ENCODE results near the gene TBC1D4. TPM values are rescaled to one million over a fixed set of nuclear protein-coding genes. Genes with fewer than 3 reads are reported as not detected.
A peak's percentile ranks its signal among the peaks of the same experiment; 100 is the strongest.

Gene TBC1D4
- polyA plus RNA-seq, 1 of the 3 experiments (the other 2 are of a cell fraction), result 8.8 TPM

- Histone ChIP-seq H3K4me1 (ENCODE audit: control insufficient read depth in 1 of 2, insufficient read depth in 2 of 2, low read depth in 1 of 2, low read length in 1 of 2) (no peaks in the 10 kb centered on the region), H4K20me1 (ENCODE audit: insufficient read depth) (no peaks in the 10 kb centered on the region), H3K9me2 (no peaks in the 10 kb centered on the region), H3K27me3 (ENCODE audit: insufficient read depth) (no peaks in the 10 kb centered on the region), H3K27ac (ENCODE audit: low read depth in 2 of 2, low read length in 1 of 2) (no peak overlapping the region), H3K79me2 (ENCODE audit: insufficient read depth) (no peaks in the 10 kb centered on the region), H3K9ac (no peak overlapping the region), H3K4me2 (no peak overlapping the region), H2AFZ (ENCODE audit: low read depth) (no peak overlapping the region), H3K36me3 (replicated peaks in 1 of 2; ENCODE audit: control insufficient read depth in 1 of 2, insufficient read depth in 2 of 2, low read length in 1 of 2) (peaks cover 9 to 16% of the 10 kb centered on the region in 2 experiments), H3K9me3 (no peaks in the 10 kb centered on the region), H3F3A (replicated peaks; ENCODE audit: insufficient read depth) (no peaks in the 10 kb centered on the region), H3K4me3 (ENCODE audit: low read depth in 2 of 2, low read length in 1 of 2) (no peak overlapping the region)
- 72% methylated on average over 3 of the region's 3 CpGs for WGBS (ENCODE audit: low lambda C conversion rate)
- ChIA-PET POLR2A (interaction anchor here (0.5 kb wide), 1 partner anchor 35 kb away, joined by 4 read pairs; no protein-coding TSS in a partner anchor), CTCF (no interaction called here)
- TF ChIP-seq TEAD4 (IDR thresholded peaks at IDR 0.05; ENCODE audit: borderline replicate concordance, insufficient read depth) (no peak), JUND (IDR thresholded peaks at IDR 0.05) (no peak)
- no peak for DNase-seq
Observed at GRCh38 chr13:75521956-75522355, 40.0 kb upstream of the TBC1D4 start.

DNA sequence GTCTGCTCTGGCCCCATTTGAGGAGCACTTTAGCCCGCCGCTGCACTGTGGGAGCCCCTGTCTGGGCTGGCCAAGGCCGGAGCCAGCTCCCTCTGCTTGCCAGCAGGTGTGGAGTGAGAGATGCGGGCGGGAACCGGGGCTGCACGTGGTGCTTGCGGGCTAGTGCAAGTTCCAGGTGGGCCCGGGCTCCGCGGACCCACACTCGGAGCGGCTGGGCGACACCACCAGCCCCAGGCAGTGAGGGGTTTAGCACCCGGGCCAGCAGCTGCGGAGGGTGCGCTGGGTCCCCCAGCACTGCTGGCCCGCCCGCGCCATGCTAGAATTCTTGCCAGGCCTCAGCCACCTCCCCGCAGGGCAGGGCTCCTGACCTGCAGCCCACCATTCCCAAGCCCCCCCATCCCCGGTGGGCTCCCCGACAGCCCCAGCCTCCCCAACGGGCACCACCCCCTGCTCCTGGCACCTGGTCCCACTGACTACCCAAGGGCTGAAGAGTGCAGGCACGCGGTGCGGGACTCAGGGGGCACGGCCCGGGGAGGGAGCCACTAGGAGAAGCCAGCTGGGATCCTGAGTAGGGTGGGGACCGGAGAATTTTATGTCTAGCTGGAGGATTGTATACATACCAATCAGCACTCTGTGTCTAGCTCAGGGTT, 36.6 kb upstream of the TBC1D4 start:
- DNase-seq, result no peak
- 90% methylated on average over 10 of the region's 30 CpGs for WGBS (ENCODE audit: low lambda C conversion rate)
- Histone ChIP-seq H3K36me3 (replicated peaks in 1 of 2; ENCODE audit: control insufficient read depth in 1 of 2, insufficient read depth in 2 of 2, low read length in 1 of 2) (no peaks in the 10 kb centered on the region), H3K9me3 (no peaks in the 10 kb centered on the region), H3K27me3 (ENCODE audit: insufficient read depth) (no peaks in the 10 kb centered on the region), H3K4me1 (ENCODE audit: control insufficient read depth in 1 of 2, insufficient read depth in 2 of 2, low read depth in 1 of 2, low read length in 1 of 2) (no peaks in the 10 kb centered on the region), H3K27ac (ENCODE audit: low read depth in 2 of 2, low read length in 1 of 2) (no peak overlapping the region), H3K9me2 (no peaks in the 10 kb centered on the region), H3K4me3 (ENCODE audit: low read depth in 2 of 2, low read length in 1 of 2) (no peak overlapping the region), H3K79me2 (ENCODE audit: insufficient read depth) (no peaks in the 10 kb centered on the region), H3K9ac (no peak overlapping the region), H4K20me1 (ENCODE audit: insufficient read depth) (no peaks in the 10 kb centered on the region), H2AFZ (ENCODE audit: low read depth) (no peak overlapping the region), H3K4me2 (no peak overlapping the region), H3F3A (replicated peaks; ENCODE audit: insufficient read depth) (no peaks in the 10 kb centered on the region)
- ChIA-PET CTCF (interaction anchor here (0.8 to 0.9 kb wide), 2 partner anchors 11 to 147 kb away, joined by 3 read pairs; no protein-coding TSS in a partner anchor), POLR2A (no interaction called here)
- TF ChIP-seq MAX (IDR thresholded peaks at IDR 0.05; ENCODE audit: low read depth) (no peak), ELF1 (IDR thresholded peaks at IDR 0.05) (no peak), SIN3A (IDR thresholded peaks at IDR 0.05; ENCODE audit: borderline replicate concordance, low read depth, low read length) (no peak), TCF12 (IDR thresholded peaks at IDR 0.05) (no peak)
- TF ChIP-seq, protein P1, sequence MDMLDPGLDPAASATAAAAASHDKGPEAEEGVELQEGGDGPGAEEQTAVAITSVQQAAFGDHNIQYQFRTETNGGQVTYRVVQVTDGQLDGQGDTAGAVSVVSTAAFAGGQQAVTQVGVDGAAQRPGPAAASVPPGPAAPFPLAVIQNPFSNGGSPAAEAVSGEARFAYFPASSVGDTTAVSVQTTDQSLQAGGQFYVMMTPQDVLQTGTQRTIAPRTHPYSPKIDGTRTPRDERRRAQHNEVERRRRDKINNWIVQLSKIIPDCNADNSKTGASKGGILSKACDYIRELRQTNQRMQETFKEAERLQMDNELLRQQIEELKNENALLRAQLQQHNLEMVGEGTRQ (IDR thresholded peaks at IDR 0.05; ENCODE audit: borderline replicate concordance, low read depth, low read length), result no peak

GRCh38 chr13:75514080-75514995, 32.4 kb upstream of the TBC1D4 start:
- Histone ChIP-seq H3K9me3 (no peaks in the 10 kb centered on the region), H3K4me3 (ENCODE audit: low read depth in 2 of 2, low read length in 1 of 2) (no peak overlapping the region), H3K9ac (no peak overlapping the region), H4K20me1 (ENCODE audit: insufficient read depth) (no peaks in the 10 kb centered on the region), H3K9me2 (no peaks in the 10 kb centered on the region), H3K79me2 (ENCODE audit: insufficient read depth) (no peaks in the 10 kb centered on the region), H3K4me2 (no peak overlapping the region), H3F3A (replicated peaks; ENCODE audit: insufficient read depth) (no peaks in the 10 kb centered on the region), H2AFZ (ENCODE audit: low read depth) (no peak overlapping the region), H3K27me3 (ENCODE audit: insufficient read depth) (no peaks in the 10 kb centered on the region), H3K4me1 (ENCODE audit: control insufficient read depth in 1 of 2, insufficient read depth in 2 of 2, low read depth in 1 of 2, low read length in 1 of 2) (no peaks in the 10 kb centered on the region; a peak in 1 of 4 replicates), H3K27ac (ENCODE audit: low read depth in 2 of 2, low read length in 1 of 2) (no peak overlapping the region), H3K36me3 (replicated peaks in 1 of 2; ENCODE audit: control insufficient read depth in 1 of 2, insufficient read depth in 2 of 2, low read length in 1 of 2) (no peaks in the 10 kb centered on the region)
- POLR2A ChIA-PET, result no interaction called here
- WGBS (ENCODE audit: low lambda C conversion rate), result 56% methylated on average over 3 of the region's 3 CpGs
- TF ChIP-seq YY1 (IDR thresholded peaks at IDR 0.05; ENCODE audit: low read depth), result no peak
- TF ChIP-seq, protein P2, sequence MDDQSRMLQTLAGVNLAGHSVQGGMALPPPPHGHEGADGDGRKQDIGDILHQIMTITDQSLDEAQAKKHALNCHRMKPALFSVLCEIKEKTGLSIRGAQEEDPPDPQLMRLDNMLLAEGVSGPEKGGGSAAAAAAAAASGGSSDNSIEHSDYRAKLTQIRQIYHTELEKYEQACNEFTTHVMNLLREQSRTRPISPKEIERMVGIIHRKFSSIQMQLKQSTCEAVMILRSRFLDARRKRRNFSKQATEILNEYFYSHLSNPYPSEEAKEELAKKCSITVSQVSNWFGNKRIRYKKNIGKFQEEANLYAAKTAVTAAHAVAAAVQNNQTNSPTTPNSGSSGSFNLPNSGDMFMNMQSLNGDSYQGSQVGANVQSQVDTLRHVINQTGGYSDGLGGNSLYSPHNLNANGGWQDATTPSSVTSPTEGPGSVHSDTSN (IDR thresholded peaks at IDR 0.05), result no peak
- TF ChIP-seq RCOR1 (IDR thresholded peaks at IDR 0.05; ENCODE audit: low read length), result no peak
- TF ChIP-seq JUND (IDR thresholded peaks at IDR 0.05), result 0 out of 2 replicates have a peak, but pooled peaks have one; percentile 16
- no peak for TF ChIP-seq REST (IDR thresholded peaks at IDR 0.05; ENCODE audit: low read depth, low read length)
- DNase-seq, result no peak
- CTCF ChIA-PET, result interaction anchor here (1.8 to 2.1 kb wide), 2 partner anchors 14 to 32 kb away, joined by 5 to 9 read pairs; partner anchors contain the start of gene TBC1D4

Measured in SK-N-SH (cell line).